ENCODE measurements around the gene ZNF512B.
"Not testable (repeated sequence)": the region's sequence is repeated elsewhere in the genome, so short reads cannot be mapped to it uniquely, and the experiment has no call there.

Gene ZNF512B

DNA sequence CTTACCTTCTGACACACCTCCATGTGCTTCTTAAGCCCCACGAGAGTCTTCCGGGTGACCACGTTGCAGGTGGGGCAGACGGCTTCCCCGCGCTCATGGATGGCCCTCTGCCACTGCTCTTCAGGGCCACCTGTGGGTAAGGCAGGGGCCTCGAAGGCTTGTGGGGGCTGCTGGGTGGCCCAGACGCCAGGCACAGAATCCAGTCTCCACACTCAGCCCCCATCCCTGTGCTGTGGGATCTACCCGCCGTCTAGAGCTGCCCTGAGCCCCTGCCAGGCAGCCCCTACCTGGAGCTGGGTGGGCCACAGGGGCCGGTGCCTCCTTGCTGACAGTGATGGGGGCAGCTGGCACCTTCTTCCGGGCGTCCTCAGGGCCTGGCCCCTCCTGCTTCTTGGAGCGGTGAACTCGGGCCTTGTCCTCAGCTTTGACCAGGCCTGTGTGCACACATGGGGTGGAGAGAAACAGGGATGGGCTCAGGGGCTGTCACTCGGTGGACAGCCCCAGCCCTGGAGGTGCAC lies 5.9 kb downstream of the ZNF512B start:
- DNase-seq (ENCODE audit: low read depth): no peak

DNA sequence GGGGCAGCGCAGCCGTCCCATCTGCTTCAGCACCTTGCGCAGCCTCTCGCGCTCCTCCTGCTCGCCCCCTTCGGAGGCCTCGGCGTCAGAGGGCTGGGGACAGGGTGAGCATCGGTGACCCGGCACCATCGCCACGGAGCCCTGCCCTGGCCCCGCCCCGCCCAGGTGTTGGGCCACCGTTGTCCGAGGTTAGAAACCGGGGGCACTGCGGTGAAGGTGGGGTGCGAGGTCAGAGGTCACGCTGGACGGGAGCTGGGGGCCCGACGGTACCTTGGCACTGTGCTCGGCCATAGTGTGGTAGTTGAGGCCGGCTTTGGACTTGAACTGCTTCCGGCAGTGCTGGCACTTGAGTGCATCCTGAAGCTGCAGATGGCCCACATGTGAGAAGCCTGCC lies 6.4 kb downstream of the ZNF512B start:
- DNase-seq (ENCODE audit: low read depth): no peak

DNA sequence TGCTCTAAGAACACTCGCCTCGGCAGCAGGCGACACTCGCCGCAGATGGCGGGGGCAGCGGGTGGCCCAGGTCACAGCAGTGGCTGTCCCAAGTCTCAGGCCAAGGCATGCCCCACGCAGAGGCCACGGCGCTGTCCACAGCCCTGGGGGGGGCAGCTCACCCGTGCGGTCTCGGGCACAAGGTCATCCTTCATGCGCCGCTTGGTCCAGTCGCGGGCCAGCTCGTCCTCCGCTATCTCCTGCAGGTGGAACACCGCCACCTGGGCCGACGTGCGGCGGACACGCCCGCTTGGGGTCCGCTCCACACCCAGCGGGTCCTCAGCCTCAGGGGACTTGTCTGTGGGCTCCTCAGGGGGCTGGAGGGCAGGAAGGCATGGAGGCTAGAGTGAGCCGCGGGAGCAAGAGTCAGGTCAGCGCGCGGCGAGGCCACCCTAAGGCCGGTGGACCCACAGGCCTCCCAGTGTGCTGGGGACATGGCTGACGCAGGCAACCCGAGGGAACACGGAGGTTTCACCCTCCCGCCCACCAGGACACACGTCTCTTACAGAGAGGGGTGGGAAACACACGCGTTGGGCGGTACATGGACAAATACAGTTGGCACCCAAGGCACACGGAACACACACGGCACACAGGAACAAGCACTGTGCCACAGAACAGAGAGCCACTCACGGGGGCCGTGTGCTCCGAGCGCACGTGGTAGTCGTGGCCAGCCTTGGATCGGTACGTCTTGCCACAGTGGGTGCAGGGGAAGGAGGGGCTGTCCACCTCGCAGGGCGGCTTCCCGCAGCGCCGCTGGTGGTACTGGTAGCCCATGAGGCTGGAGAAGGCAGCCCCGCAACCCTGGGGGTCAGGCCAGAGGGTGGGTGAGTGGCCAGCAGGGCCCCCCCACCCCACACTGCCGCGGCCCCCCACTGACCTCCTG lies 7.0 kb downstream of the ZNF512B start:
- no peak for DNase-seq (ENCODE audit: low read depth)

DNA sequence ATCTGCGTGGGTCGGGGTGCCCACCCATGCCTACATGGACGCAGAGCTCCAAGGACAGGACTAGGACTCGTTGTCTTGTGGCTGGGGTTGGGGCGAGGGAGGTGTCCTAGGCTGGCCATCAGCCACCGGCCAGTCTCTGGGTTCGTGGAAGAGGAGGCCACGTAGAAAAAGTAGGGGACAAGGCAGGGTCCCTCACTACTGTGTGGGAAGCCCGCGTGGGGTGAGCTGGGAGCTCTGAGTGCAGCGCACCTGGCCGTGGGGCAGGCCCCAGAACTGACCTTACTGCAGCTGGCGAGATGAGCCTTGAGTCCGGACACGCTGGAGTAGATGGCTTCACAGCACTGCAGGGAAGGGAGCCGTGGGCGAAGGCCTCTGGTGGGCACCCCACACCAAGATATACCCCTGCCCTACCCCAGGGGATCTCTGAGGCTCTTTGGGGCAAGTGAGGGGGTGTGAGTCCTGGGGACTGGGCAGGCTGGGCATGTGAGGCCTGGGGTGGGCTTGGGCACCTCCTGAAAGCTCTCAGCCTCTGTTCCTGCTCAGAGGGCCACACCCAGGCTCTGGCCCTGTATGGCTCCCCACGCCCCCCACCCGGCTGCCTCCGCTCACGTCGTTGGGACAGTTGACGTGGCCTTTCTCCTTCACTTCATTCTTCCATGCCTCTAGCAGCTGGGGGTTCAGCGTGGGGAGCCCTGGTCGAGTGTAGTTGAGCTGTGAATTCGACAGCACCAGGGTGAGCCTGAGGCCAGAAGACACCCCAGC lies 7.9 kb downstream of the ZNF512B start:
- DNase-seq (ENCODE audit: low read depth): no peak

DNA sequence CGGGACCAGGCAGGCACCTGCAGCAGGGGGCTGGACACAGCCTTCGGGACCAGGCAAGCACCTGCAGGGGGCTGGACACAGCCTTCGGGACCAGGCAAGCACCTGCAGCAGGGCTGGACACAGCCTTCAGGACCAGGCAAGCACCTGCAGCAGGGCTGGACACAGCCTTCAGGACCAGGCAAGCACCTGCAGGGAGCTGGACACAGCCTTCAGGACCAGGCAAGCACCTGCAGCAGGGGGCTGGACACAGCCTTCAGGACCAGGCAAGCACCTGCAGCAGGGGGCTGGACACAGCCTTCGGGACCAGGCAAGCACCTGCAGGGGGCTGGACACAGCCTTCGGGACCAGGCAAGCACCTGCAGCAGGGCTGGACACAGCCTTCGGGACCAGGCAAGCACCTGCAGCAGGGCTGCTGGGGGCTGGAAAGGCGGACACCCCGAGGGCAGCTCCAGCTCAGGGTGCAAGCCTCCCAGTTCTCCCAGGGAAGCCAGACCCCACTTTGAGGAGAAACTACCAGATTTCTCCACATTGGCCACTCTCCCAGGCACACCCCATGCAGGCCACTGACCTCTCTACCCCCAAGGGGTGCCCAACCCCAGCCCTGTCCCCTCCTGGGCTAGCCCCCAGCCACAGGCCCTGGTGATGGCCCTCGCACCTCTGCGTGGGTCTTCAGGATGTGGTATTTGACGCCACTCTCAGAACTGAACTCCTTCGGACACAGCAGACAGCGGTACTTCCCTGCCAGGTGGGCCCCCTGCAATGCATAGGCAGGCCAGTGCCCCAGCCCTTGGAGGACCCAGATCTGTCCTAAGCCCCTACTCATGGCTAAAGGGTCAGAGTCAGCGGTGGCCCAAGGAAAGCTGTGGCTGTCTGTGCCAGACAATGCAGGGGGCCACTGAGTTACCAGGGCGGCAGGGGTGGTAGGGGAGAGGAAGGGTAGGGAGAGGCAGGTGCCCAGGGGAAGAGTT lies 8.8 kb downstream of the ZNF512B start:
- not testable (repeated sequence) for DNase-seq (ENCODE audit: low read depth)

DNA sequence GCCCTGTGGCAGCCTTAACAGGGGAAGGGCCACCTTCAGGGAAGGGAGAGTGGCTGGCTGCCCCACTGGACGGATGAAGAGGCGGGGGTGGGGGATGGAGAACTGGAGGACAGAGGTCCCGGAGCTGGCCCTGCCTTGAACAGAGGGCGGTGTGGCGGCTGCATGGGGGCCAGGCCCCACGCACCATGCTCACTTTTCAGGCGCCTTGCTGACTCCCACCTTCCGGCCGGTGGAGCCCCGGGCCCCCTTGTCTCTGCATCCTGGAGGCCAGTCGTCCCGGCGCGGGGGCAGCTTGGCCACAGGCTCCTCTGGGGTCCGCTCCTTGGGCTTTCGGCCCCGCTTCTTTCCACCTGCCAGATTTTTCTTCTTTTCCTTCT lies 10.0 kb downstream of the ZNF512B start:
- no peak for DNase-seq (ENCODE audit: low read depth)

DNA sequence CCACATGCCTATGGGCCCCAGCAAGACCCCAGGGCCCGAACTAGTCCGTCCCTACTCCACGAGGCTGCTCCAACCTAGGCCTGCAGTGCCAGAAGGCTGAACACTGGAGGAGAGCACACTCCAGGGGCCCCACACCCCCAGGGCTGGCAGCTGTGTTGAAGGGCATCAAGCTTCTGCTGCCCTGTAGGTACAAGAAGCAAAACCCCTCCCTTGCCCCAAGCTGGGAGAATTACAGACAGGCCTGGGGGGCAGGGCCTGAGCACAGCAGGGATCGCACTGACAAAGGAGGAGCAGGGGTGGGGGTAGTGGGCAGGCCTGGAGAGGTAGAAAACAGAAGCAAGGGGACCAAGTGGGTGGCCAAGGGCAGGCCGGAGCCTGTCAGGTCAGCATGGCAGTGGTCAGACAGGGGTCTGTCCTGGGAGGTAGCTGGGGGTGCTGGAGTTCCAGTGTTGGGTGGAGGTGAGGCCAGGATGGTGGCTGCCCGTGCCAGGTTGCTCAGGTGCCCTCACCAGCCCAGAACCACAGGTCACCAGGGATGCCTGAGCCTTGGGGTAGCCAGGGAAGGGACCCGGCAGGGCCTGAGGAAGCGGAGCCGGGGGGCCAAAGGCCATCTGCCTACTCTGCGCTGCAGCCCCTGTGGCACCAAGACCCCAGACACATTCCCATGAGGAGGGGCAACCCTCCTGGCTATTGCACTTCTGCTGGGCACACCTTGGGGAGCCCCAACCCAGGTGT lies 10.6 kb downstream of the ZNF512B start:
- DNase-seq (ENCODE audit: low read depth): no peak

DNA sequence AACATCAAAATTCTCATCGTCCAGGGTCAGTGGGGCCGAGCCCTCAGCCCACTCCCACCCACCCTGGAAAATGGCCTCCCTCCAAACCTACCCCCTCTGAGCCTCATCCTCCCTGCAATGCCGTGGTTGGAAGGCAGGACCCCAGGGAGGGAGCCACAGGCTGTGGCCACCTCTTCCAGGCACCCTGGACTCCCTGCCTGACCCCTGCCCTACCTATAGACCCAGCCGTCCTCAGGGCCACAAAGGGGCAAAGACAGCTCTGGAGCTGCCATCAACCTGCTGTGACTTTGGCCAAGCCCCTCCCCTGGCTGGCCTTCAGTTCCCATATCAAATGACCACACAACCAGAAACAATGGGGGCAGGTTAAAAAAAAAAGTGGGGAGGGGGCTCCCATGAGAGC lies 11.3 kb downstream of the ZNF512B start:
- DNase-seq (ENCODE audit: low read depth): no peak

DNA sequence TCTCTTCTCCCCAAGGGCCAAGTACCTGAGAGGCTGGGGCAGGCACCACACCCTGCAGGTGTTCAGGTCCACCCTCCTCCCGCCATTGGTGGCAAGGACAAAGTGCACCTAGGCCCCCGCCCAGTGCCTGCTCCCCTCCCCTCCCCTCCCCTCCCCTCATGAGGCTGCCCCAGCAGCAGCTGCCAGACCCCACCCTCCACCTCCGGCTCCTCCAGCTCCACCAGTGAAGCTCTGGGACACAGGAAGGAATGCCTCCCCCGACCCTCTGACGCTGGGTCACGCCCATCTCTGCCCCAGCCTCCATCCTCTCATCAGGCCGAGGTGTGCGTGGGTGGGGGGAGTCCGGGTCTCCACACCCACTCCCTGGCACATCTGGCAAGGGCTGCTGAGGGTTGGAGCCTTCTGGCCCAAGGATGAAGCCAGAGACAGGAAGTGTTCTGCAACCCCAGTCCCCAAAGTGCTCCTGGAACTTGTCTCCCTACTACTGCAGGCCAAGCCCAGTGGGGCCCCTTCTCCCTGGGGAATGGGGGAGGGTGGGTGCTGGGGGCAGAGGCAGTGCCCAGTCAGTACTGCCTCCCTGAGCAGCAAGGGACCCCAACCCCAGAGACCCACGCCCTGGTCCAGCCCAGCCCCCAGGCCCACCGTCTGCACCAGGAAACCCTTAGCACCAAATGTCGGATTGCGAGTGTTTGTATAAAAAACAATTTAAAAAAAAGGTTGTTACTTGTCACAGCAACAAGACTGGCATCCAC lies 11.9 kb downstream of the ZNF512B start:
- DNase-seq (ENCODE audit: low read depth): no peak

DNA sequence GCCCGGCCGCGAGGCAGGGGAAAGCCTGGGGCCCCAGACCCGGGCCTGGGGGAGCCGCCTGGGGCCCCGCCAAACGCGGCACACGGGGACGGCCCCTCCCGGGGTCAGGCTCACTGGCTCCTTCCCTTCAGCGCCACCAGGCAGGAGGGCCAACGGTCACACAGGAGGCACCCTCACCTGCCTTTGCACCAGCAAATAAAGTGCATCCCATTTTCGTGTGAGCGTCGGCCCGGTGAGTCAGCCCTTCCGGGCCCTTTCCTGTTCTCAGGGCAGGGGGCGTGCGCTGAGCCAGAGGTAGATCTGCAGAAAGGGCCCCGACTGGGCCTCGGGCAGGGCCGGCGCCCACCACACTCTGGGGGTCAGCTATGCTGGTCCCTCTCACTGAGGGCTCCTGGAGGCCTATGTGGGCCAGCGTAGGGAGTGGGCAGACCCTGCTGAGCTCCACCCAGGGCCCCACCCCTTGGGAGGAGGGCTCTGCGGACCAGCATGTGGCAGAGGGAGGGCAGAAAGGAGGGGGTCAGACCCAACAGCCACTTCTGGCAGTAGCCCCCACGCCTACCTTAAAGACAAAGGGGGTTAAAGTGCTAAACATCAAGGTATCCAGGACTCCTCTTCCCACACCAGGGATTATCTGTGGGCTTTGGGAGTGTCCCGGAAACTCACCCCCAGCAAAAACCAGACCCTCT lies 12.6 kb downstream of the ZNF512B start:
- peak; percentile 64 for DNase-seq (ENCODE audit: low read depth)

DNA sequence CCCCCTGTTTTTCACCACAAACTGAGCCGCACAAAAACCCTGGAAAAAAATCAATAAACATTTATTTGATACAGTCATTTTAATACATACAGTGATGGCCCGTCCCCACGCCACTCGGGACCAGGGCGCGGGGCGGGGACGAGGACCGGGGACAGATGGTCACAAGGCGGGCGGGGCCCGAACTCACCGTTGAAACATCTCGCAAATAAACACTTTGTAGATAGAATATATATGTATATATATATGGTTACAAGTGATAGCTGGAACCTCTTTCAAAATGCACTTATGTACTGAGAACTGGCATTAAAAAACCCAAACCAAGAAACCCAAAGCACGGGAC lies 13.1 kb downstream of the ZNF512B start:
- DNase-seq (ENCODE audit: low read depth): no peak

DNA sequence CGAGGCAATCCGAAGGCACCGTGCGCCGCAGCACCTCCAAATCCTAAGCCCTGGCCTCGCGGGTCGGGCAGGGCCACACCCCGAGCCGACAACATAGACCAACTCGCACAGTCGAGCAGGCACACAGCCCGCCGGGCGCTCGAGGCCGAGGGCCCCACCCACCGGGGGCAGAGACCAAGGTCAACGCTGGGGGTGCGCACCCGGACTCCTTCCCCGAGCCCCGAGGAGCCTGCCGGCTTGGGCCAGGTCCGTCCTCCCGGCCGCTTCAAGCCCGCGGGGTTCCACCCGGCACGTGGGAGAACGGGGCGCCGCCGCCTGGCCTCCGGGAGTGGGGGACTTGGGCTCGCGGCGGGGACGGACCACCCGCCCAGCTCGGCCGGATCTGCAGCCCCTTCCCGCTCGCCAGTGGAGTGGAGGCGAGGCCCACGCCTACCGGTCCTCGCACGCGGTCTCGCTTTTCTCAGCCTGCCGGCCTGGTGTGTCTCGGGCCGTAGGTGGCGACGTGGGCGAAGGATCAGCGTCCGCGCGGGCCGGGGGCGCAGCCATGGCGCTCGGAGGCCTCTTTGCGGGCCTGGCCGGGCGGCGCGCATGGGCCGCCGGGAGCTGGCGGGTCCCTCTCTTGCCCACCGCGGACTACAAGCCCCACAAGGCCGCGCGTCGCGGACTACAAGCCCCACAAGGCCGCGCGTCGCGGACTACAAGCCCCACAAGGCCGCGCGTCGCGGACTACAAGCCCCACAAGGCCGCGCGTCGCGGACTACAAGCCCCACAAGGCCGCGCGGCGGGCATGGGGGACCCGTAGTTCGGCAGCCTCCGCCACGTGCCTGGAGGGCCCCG lies 13.7 kb downstream of the ZNF512B start, which contains the start of gene UCKL1:
Gene UCKL1, minus strand, starts transcription at position 590 of the 837 bp plus-strand sequence. Its CDS starts 44 bp downstream, at position 546.
- DNase-seq (ENCODE audit: low read depth): peak; percentile 88

DNA sequence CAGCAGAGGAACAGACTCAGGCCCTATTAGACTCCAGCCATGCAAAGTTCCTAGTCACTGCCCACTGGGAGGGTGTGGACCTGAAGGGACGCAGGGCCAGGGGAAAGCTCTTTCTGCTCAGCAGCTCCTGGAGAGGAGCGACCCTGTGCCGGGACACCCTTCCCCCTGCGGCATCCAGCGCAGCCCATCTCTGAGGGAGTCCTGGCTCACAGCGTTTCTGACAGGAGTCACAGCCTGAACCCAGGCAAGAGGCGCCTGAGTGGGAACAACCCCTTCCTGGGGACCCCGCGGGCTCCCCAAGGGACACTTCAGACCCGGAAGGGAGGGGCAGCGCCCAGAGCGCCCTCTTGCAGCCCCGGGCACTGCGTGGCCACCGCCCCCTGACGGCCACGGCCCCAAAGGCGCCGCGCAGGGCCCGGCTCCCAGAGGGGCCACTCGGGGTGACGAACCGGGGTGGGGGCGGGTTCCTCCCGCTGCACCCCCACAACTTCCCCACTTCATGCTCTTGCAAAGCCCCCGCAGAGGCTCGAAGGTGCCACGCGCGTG lies 14.4 kb downstream of the ZNF512B start:
- peak; percentile 20 for DNase-seq (ENCODE audit: low read depth)

DNA sequence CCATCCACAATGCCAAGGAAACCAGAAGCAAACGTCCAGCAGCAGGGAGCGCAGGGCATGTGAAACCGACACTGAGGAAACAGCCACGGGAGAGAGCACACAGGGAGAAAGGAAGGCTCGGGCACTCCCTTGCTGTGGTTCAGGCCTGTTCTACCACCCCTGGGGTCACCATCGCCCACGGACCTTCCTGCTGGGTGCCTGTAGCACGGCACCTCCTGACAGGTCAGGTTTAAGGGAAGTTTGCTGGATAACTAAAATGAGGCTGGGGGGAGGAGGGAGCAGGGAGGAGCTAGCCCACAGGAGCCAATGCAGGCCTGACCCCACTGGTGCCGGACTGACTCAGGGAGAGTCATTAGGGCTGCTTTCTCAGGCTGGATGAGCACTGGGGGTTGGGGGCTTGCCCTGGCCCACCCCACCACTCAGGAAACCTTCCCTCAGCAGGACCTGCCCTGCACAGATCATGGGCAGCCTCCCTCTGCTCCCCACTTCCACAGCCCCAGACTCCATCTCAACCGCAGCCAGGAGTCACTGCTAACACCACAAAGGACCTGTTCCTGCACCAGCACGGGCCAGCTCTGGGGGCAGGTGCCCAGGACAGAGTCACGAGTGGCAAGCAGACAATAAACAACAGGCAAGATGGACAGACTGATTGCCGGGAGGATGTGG lies 15.8 kb downstream of the ZNF512B start:
- DNase-seq (ENCODE audit: low read depth): no peak

DNA sequence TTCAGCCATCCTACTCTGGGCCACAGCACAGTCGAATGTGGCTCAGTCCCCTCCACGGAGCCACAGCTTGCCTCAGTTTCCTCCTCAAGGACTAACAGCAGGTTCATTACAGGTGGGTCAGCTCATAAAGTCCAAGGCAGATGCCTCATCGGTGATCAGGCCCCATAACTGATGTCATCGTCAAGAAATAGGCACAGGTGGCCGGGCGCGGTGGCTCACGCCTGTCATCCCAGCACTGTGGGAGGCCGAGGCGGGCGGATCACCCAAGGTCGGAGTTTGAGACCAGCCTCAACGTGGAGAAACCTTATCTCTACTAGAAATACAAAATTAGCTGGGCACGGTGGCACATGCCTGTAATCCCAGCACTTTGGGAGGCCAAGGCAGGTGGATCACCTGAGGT lies 17.0 kb downstream of the ZNF512B start:
- DNase-seq (ENCODE audit: low read depth): no peak

DNA sequence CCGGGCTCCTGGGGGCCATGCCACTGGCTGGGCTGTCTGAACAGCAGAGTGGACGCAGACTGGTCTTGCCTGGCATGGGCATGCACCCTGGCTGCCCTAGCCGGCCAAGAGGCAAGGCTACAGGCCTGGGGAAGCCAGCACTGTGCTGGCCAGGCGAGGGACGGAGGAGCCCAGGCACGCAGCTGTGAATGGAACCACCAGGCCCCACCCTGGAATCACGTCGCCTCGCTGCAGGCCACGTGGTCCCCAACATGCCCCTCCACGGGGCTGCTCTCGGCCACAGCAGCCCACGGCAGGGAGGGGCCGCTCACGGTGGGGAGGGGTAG lies 17.6 kb downstream of the ZNF512B start:
- no peak for DNase-seq (ENCODE audit: low read depth)

DNA sequence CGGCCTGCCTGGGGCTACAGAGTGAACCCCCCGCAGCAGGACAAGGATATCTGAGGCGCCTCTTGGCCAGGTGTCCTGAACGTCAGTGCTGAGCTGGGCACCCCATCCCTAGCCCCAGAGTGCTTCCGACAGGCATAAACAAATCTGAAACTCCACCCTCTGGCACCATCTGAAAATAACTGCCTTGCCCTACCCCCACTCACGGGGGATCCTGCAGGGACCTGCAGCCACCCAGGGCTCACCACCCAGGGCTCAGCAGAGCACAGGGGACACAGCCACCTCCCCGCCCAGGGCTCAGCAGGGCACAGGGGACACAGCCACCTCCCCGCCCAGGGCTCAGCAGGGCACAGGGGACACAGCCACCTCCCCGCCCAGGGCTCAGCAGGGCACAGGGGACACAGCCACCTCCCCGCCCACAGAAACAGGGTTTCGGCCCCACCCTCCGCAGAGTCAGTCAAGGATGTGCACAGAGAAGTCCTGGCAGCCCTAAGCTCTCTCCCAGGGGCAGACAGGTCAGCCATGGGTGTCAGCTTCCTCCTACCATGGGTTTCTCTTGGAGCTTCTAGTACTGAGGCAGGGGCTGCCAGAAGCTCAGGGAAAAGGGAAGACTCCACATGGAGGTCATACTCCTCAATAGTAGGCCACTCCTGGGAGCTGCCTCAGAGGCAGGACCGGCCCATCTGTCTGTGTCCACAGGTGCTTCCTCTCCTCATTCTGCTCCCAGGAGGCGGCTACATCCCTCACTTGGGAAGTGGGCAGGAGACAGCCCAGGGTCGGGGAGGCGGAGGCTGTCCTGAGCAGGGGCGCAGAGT lies 18.1 kb downstream of the ZNF512B start:
- DNase-seq (ENCODE audit: low read depth): no peak
